Activated gamma-delta T cell treated with Interleukin-2 at 50 U/mL for 16 hours (primary cell): ENCODE data around the gene ART4.

Experiments used
- DNase-seq: peaks from one replicate; pipeline ENCODE4 v3.0.0-alpha.2; 2020

The ART4 gene

GRCh38 chr12:14843425-14843887, at the start of gene ART4:
ART4 (minus strand) TSS chr12:14843526; CDS start chr12:14843113, 413 bp downstream.
- DNase-seq, result no peak

- no peak for DNase-seq
Observed at GRCh38 chr12:14892726-14893505, 49.6 kb upstream of the ART4 start.

- no peak for DNase-seq
Observed at GRCh38 chr12:14890701-14891100, 47.4 kb upstream of the ART4 start.

- DNase-seq, result no peak
Observed at GRCh38 chr12:14886271-14886670, 42.9 kb upstream of the ART4 start.

GRCh38 chr12:14885718-14886221, 42.4 kb upstream of the ART4 start, which contains the start of gene MGP:
MGP (minus strand) TSS chr12:14885854; CDS start chr12:14885791, 63 bp downstream.
- DNase-seq, result no peak

- peak; percentile 88 for DNase-seq
Observed at GRCh38 chr12:14884458-14884878, 41.1 kb upstream of the ART4 start.

- no peak for DNase-seq
Observed at GRCh38 chr12:14883686-14884085, 40.4 kb upstream of the ART4 start.

GRCh38 chr12:14880890-14881453, 37.6 kb upstream of the ART4 start:
- no peak for DNase-seq

- no peak for DNase-seq
Observed at GRCh38 chr12:14879222-14879933, 36.1 kb upstream of the ART4 start.

GRCh38 chr12:14878488-14878887, 35.2 kb upstream of the ART4 start:
- DNase-seq, result no peak

GRCh38 chr12:14876833-14877232, 33.5 kb upstream of the ART4 start:
- no peak for DNase-seq

- DNase-seq, result no peak
Observed at GRCh38 chr12:14874882-14875281, 31.6 kb upstream of the ART4 start.

- DNase-seq, result no peak
Observed at GRCh38 chr12:14873440-14874185, 30.3 kb upstream of the ART4 start.

GRCh38 chr12:14871886-14872285, 28.6 kb upstream of the ART4 start:
- DNase-seq, result no peak

GRCh38 chr12:14871247-14871646, 27.9 kb upstream of the ART4 start:
- no peak for DNase-seq

GRCh38 chr12:14868916-14869506, 25.7 kb upstream of the ART4 start:
- no peak for DNase-seq

- no peak for DNase-seq
Observed at GRCh38 chr12:14860490-14860889, 17.2 kb upstream of the ART4 start.

GRCh38 chr12:14858513-14858912, 15.2 kb upstream of the ART4 start:
- DNase-seq, result no peak

- no peak for DNase-seq
Observed at GRCh38 chr12:14854586-14855183, 11.4 kb upstream of the ART4 start.

- DNase-seq, result no peak
Observed at GRCh38 chr12:14853961-14854360, 10.6 kb upstream of the ART4 start.

GRCh38 chr12:14852880-14853279, 9.6 kb upstream of the ART4 start:
- DNase-seq, result no peak
